Mesenteric fat pad (tissue), 1 donor: ENCODE results near the gene GGT5. TPM values are rescaled to one million over a fixed set of nuclear protein-coding genes. Genes with fewer than 3 reads are reported as not detected.
"Not testable (repeated sequence)": the region's sequence is repeated elsewhere in the genome, so short reads cannot be mapped to it uniquely, and the experiment has no call there.

Source experiments
- DNase-seq: peaks from one replicate; pipeline ENCODE4 v3.0.0-alpha.2; 2020; ENCODE audit warnings: low spot score
- total RNA-seq: library from RNA; stranded (reverse); fragmentation: NEBNext Ultra II Directional; extraction: Animal tissue kit (Norgen Biotek cat#: 25700); gene quantifications from one replicate; pipeline ENCODE4 v1.2.1, GENCODE V29; 2021
- donor health status: DM: yes; HTN: yes; CAD: no.

Gene GGT5
- total RNA-seq, 1 donor from 2014 or later, result 45.4 TPM

GRCh38 chr22:24233235-24233634, 11.6 kb downstream of the GGT5 start:
- no peak for DNase-seq

GRCh38 chr22:24232725-24233124, 12.2 kb downstream of the GGT5 start:
- no peak for DNase-seq

- DNase-seq, result no peak
Observed at GRCh38 chr22:24232124-24232523, 12.8 kb downstream of the GGT5 start.

GRCh38 chr22:24231706-24232105, 13.2 kb downstream of the GGT5 start:
- no peak for DNase-seq

DNA sequence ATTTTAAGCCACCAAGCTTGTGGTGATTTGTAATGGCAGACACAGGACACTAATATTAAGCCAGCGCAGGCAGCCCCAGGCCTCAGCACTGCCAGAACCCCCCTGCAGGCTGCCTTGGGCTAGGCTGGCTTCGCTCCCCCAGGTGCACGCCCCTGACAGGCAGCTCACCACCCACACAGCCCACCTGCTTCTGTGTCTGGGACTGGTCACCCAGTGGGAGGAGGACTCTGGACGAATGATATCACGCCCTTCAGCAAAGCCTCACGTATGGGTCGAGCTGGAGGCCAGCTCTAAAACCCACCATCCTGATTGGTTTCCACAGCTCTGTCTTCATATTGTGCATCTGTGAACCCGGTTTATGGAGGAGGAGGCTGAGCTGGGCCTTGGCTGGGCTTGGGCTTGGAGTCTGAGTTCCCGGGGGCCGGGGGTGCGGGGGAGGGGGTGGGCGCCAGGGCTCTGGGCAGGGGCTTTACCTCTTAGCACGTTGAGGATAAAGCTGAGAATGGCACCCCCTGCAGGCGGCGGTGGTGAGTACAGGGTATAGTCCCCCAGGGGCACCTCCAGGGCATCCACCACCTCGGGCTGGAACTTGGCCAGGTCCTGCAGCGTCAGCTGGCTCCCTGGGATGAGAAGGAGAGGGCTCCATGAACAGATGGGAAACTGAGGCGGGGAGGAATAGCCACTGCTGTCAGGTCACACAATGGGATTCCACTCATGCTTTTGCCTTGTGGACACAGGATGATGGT, 13.8 kb downstream of the GGT5 start:
- no peak for DNase-seq

DNA sequence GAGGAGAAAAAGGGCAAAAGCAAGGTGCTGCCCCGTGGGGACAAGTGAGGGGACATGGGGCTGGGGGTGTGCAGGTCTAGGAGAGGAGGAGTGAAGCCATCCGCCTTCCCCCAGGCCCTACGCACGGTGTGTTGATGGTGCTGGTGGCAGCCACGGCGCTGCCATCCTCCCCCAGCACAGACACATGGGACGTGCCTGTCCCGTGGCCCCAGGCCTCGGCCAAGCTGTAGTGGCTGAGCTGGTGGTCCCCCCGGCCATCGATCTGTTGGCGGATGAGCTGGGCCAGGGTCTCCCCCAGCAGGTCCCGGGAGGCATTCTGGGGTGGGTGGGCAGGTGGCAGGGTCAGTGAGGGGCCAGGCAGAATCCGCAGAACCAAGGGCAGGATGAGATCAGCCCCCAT, 18.9 kb downstream of the GGT5 start:
- DNase-seq, result no peak

DNA sequence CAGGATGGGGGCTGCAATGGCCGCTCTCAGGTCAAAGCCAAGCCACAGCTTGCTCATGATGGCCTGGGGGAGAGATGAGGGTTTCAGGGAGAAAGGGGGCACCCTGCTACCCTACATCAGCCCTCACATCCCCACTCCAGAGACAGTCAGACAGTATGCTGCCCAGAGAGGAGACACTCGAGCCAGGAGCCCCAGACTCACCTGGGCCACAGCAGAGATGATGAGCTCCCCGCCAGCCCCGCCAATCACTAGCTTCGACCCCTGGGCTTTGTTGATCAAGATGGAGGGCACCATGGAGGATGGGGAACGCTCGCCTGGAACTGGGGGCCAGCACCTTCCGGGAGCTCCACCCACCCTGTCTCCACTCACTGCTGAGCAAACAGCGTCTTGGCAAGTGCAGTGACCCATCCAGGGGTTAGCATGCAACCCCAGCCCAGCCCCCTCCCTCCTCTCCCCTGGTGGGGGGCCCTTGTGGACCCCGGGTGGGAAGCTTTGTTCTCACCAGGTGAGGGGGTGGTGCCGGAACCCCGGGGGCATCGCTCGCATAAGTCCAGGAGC, 19.8 kb downstream of the GGT5 start:
- no peak for DNase-seq

DNA sequence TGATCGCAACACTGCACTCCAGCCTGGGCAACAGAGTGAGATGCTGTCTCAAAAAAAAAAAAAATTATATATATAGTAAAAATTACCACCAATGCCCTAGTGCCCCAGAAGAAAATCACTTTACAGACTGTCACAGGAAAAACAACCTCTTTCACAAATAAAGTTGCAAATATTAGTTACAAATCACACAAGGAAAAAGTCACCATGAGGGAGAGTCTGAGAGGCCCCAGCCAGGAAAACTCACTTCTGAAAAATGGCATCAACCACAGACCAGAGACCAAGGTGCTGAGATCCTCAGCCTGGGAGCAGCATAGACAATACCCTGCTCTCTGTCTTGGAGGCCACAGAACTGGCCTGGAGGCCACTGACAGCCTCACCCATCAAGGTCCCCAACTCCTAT, 20.4 kb downstream of the GGT5 start:
- DNase-seq, result no peak

- DNase-seq, result no peak
Observed at GRCh38 chr22:24219750-24220149, 25.1 kb downstream of the GGT5 start.

DNA sequence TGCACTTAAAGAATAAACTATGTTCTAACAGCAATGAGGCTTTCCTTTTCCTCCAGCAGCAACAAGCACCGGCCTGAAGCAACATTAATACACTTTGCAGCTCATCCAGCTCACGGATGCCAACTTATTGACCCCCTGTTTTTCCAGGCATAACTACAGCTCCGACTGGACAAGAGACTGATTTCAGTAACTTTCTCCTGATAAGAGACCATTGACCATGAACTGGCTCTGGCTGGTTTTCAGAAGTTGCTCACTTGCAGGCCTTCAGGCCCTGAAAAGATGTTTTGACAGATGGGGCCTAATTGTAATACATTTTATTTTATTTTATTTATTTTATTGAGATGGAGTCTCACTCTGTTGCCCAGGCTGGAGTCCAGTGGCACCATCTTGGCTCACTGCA, 27.5 kb downstream of the GGT5 start:
- DNase-seq, result no peak

- no peak for DNase-seq
Observed at GRCh38 chr22:24216541-24217209, 28.2 kb downstream of the GGT5 start.

DNA sequence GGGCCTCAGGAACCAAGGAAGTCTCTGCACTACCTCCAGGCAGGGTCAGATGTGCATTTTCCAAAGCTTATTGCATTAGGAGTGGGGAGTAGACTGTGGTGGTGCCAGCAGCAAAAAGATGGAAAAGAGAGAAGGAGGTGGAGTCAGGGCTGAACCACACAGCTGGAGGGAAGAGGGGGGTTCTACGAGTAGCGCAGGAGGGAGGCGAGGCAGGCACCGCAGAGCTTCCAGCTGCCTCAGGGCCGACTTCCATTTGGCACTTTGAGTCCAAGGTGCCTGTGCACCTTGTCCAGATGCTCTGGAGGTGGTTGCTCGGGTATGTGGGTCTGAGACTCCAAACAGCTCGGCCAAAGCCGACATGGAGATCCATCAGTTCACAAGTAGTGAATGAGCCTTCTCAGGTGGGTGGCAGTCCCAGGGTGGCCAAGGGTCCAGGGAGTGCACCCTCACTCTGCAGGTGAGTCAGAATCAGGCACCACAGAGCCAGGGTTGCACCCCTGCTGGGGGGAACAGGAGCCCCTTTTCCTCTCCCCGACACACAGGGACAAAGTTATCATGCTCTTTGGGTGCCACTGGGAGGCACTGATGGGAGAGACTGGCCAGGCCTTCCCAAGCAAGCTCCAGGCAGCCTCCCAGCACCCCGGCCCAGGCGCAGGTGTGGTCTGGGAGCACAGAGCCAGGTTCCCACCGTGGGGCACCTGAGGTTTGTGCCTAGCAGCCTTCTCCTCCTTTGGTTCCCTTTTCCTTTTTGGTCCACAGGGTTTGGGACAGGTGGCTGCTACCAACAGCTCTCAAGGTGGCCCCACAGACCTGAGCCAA, 30.2 kb downstream of the GGT5 start:
- DNase-seq, result no peak

- DNase-seq, result not testable (repeated sequence)
Observed at GRCh38 chr22:24213111-24213510, 31.8 kb downstream of the GGT5 start.

GRCh38 chr22:24211716-24212115, 33.2 kb downstream of the GGT5 start:
- DNase-seq, result not testable (repeated sequence)

- DNase-seq, result not testable (repeated sequence)
Observed at GRCh38 chr22:24210409-24210808, 34.5 kb downstream of the GGT5 start.

- DNase-seq, result no peak
Observed at GRCh38 chr22:24209687-24210086, 35.2 kb downstream of the GGT5 start.

GRCh38 chr22:24209016-24209415, 35.9 kb downstream of the GGT5 start:
- no peak for DNase-seq

DNA sequence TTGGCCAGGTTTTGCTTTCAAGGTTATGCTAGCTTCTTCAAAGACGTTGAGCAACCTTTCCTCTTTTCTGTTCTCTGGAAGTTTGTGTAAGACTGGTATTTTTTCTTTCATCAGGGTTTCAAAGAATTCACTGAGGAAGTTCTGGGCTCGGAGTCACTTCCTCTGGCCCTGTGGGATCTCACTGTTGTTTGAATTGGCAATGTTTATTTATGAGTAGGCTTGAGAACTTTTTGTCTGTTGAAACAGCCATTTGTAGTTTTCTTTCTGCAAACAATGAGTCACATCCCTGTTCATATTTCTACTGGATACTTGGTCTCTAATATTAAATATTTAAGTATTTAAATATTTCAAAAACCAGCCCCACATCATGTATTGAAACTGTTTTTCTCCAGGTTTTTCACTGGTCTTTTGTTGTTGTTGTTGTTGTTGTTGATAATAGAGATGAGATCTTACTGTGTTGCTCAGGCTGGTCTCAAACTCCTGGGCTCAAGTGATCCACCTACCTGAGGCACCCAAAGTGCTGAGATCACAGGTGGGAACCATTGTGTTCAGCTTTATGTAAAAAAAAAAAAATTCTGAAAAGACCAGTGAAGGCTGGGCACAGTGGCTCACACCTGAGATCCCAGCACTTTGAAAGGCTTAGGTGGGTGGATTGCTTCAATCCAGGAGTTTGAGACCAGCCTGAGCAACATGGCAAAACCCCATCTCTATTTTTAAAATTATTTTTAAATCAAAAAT, 36.7 kb downstream of the GGT5 start:
- no peak for DNase-seq

- no peak for DNase-seq
Observed at GRCh38 chr22:24207264-24208011, 37.4 kb downstream of the GGT5 start.
